HepG2 (cell line): ENCODE data around the gene FGD4. TPM values are rescaled to one million over a fixed set of nuclear protein-coding genes. Genes with fewer than 3 reads are reported as not detected.
A peak's percentile ranks its signal among the peaks of the same experiment; 100 is the strongest.

Experiments used
- AKNA ChIP-seq: sonication (generic); formaldehyde crosslinking; IDR thresholded peaks from 2 replicates; pipeline ENCODE4 v1.4.0; 2020; ENCODE audit warnings: missing genetic modification reagents, borderline replicate concordance
- DPF2 ChIP-seq: sonication (generic); formaldehyde crosslinking; IDR thresholded peaks from 2 replicates; pipeline ENCODE4 v1.4.0; 2020; ENCODE audit warnings: mild to moderate bottlenecking, low read depth, missing genetic modification reagents, borderline replicate concordance
- FOXM1 ChIP-seq: sonication (generic); formaldehyde crosslinking; IDR thresholded peaks from 2 replicates; pipeline ENCODE4 v1.5.0; 2020; ENCODE audit warnings: missing genetic modification reagents
- IRF9 ChIP-seq: sonication (generic); formaldehyde crosslinking; IDR thresholded peaks from 2 replicates; pipeline ENCODE4 v1.8.0; 2022; ENCODE audit warnings: missing genetic modification reagents, mild to moderate bottlenecking, borderline replicate concordance
- KLF16 ChIP-seq, 2 experiments: sonication (generic) in 1 of 2; formaldehyde crosslinking in 1 of 2; IDR thresholded peaks; 2 replicates each; pipeline versions ENCODE4 v1.6.1 to v1.8.0; 2016 to 2023; ENCODE audit warnings: missing genetic modification reagents in 2 of 2, missing compliant biosample characterization in 1 of 2
- MXD3 ChIP-seq: IDR thresholded peaks from 2 replicates; pipeline ENCODE4 v1.6.1; 2016; ENCODE audit warnings: mild to moderate bottlenecking, missing biosample characterization, missing genetic modification reagents
- RFX3 ChIP-seq: IDR thresholded peaks from 2 replicates; pipeline ENCODE4 v1.6.1; 2016; ENCODE audit warnings: missing biosample characterization, missing genetic modification reagents
- SNAPC5 ChIP-seq: sonication (generic); formaldehyde crosslinking; IDR thresholded peaks from 2 replicates; pipeline ENCODE4 v1.8.1; 2023; ENCODE audit warnings: mild to moderate bottlenecking, missing genetic modification reagents, borderline replicate concordance
- SOX5 ChIP-seq: IDR thresholded peaks from 2 replicates; pipeline ENCODE4 v1.6.1; 2016; ENCODE audit warnings: borderline replicate concordance
- UBTF ChIP-seq: sonication (generic); formaldehyde crosslinking; IDR thresholded peaks from 2 replicates; pipeline ENCODE4 v1.4.0; 2020; ENCODE audit warnings: mild to moderate bottlenecking, missing genetic modification reagents
- YEATS2 ChIP-seq: sonication (generic); formaldehyde crosslinking; IDR thresholded peaks from 2 replicates; pipeline ENCODE4 v1.4.0; 2020; ENCODE audit warnings: missing genetic modification reagents, borderline replicate concordance
- ZNF207 ChIP-seq: fragments of 450-650 bp; IDR thresholded peaks from 2 replicates; pipeline ENCODE4 v1.6.1; 2016; ENCODE audit warnings: antibody characterized with exemption, borderline replicate concordance
- ZNF225 ChIP-seq: sonication (generic); formaldehyde crosslinking; IDR thresholded peaks from 2 replicates; pipeline ENCODE4 v1.4.0; 2020; ENCODE audit warnings: mild to moderate bottlenecking, missing genetic modification reagents
- ZNF350 ChIP-seq: sonication (generic); formaldehyde crosslinking; IDR thresholded peaks from 2 replicates; pipeline ENCODE4 v1.4.0; 2020; ENCODE audit warnings: mild to moderate bottlenecking, low read depth, missing genetic modification reagents, borderline replicate concordance
- ZNF430 ChIP-seq: sonication (generic); formaldehyde crosslinking; IDR thresholded peaks from 2 replicates; pipeline ENCODE4 v1.9.0; 2021; ENCODE audit warnings: mild to moderate bottlenecking, missing genetic modification reagents
- ZNF607 ChIP-seq: sonication (generic); formaldehyde crosslinking; IDR thresholded peaks from 2 replicates; pipeline ENCODE4 v1.5.1; 2020; ENCODE audit warnings: missing genetic modification reagents, mild to moderate bottlenecking, borderline replicate concordance
- polyA plus RNA-seq, 8 experiments: library from polyadenylated mRNA; depleted of rRNA in 3 of 8; stranded (reverse) in 7 of 8; unstranded in 1 of 8; fragments of >200 nt; fragmentation: Illumina TruSeq in 4 of 8; extraction: Trizol in 4 of 8; gene quantifications; 2 replicates each; pipeline versions ENCODE4 v1.2.1 to v1.2.3, GENCODE V29; 2011 to 2016; ENCODE audit warnings: low read depth in 4 of 8, missing spikeins in 1 of 8, mixed read lengths in 1 of 8; ENCODE audit not compliant: insufficient read depth in 1 of 8
- total RNA-seq, 5 experiments: library from RNA; depleted of rRNA; stranded (reverse); fragments of >200 nt; fragmentation: Illumina TruSeq; extraction: Trizol; gene quantifications; 2 replicates each; pipeline ENCODE4 v1.2.3, GENCODE V29; 2016; ENCODE audit warnings: low read depth in 1 of 5

Gene FGD4
- total and polyA plus RNA-seq, 2 of the 13 experiments (the other 11 are each of a cell fraction or from before 2014, with no cell fraction given) = 4.6 to 6.6 TPM

- no peak for TF ChIP-seq ZNF207
- TF ChIP-seq ZNF350 = peak; percentile 65; the same call in 1 of the 2 replicates
- no peak for TF ChIP-seq FOXM1
- TF ChIP-seq AKNA (CRISPR knock-in tag) = no peak
- peak in 1 of 2 experiments; percentile 83; a peak in 2 of 4 replicates for TF ChIP-seq KLF16 (CRISPR knock-in tag; IDR thresholded peaks at IDR 0.05)
- no peak for TF ChIP-seq RFX3 (CRISPR knock-in tag)
- TF ChIP-seq ZNF430 (CRISPR knock-in tag) = peak; percentile 79; the same call in 1 of the 2 replicates
- TF ChIP-seq SNAPC5 (CRISPR knock-in tag) = no peak
- TF ChIP-seq ZNF225 = no peak; the same call in none of the 2 replicates
- peak; percentile 62; the same call in 1 of the 2 replicates for TF ChIP-seq IRF9 (CRISPR knock-in tag)
- TF ChIP-seq ZNF607 = peak; percentile 90; the same call in 1 of the 2 replicates
- peak; percentile 84; the same call in 1 of the 2 replicates for TF ChIP-seq YEATS2
- TF ChIP-seq MXD3 (CRISPR knock-in tag) = peak; percentile 32
- peak; percentile 30; the same call in 1 of the 2 replicates for TF ChIP-seq SOX5 (CRISPR knock-in tag)
- peak; percentile 97 for TF ChIP-seq UBTF (CRISPR knock-in tag)
- no peak for TF ChIP-seq DPF2 (CRISPR knock-in tag)
Observed at GRCh38 chr12:32679091-32679919, 279.9 kb downstream of the FGD4 start, which contains the start of gene DNM1L (continued).
